Esophagus muscularis mucosa (tissue), 4 donors: Measurements from ENCODE around the gene ADORA1. TPM values are rescaled to one million over a fixed set of nuclear protein-coding genes. Genes with fewer than 3 reads are reported as not detected.

Source experiments
- DNase-seq: peaks from one replicate; pipeline ENCODE4 v3.0.0-alpha.2; 2017; ENCODE audit errors: extremely low spot score
- H3K27ac ChIP-seq, 4 donors: fragments of 200-600 bp; sonication (generic); replicated peaks in 1 of 4; 1 replicate in 3 of 4; 2 replicates in 1 of 4; pipeline ENCODE4 v1.5.1; 2016 to 2019; ENCODE audit warnings: mild to moderate bottlenecking in 1 of 4
- H3K27me3 ChIP-seq, 4 donors: fragments of 200-600 bp; sonication (generic); one replicate each; pipeline versions ENCODE4 v1.5.1 to v1.6.0; 2016 to 2019
- H3K36me3 ChIP-seq, 4 donors: fragments of 200-600 bp; sonication (generic); one replicate each; pipeline ENCODE4 v1.5.1; 2016 to 2019
- H3K4me1 ChIP-seq, 4 donors: fragments of 200-600 bp; sonication (generic); one replicate each; pipeline ENCODE4 v1.5.1; 2016 to 2019
- H3K4me3 ChIP-seq, 4 donors: fragments of 200-600 bp; sonication (generic); 1 replicate in 2 of 4; 2 replicates in 2 of 4; pipeline ENCODE4 v1.5.1; 2016 to 2019; ENCODE audit warnings: mild to moderate bottlenecking in 4 of 4, moderate library complexity in 1 of 4
- H3K9me3 ChIP-seq, 4 donors: fragments of 200-600 bp; sonication (generic); 1 replicate in 3 of 4; 2 replicates in 1 of 4; pipeline ENCODE4 v1.5.1; 2016 to 2019
- CTCF ChIP-seq, 3 experiments: fragments of 200-600 bp in 2 of 3; fragments of 450-650 bp in 1 of 3; sonication (generic) in 2 of 3; IDR thresholded peaks; one replicate each; pipeline ENCODE4 v1.5.1; 2017 to 2019; ENCODE audit warnings: antibody characterized with exemption in 3 of 3, mild to moderate bottlenecking in 2 of 3, moderate library complexity in 1 of 3
- EP300 ChIP-seq: sonication (generic); formaldehyde crosslinking; IDR thresholded peaks from one replicate; pipeline ENCODE4 v1.6.1; 2017; ENCODE audit warnings: antibody characterized with exemption
- POLR2A ChIP-seq: fragments of 450-650 bp; IDR thresholded peaks from one replicate; pipeline ENCODE4 v1.6.1; 2017; ENCODE audit warnings: antibody characterized with exemption, moderate library complexity, mild to moderate bottlenecking, low read depth
- POLR2AphosphoS5 ChIP-seq, 2 donors: sonication (generic); formaldehyde crosslinking; IDR thresholded peaks; one replicate each; pipeline ENCODE4 v1.6.1; 2017; ENCODE audit warnings: antibody characterized with exemption in 2 of 2
- WGBS: methylation state at CpG from one replicate; pipeline ENCODE4 v1.1.5; 2018; 5-methylcytosine and 5-hydroxymethylcytosine counted together
- intact Hi-C: fragments of 100-400 bp; cut with DNase I; formaldehyde crosslinking; loops from one replicate; pipeline ENCODE4 v1.15.1; 2023
- total RNA-seq, 4 donors: library from RNA; depleted of rRNA; stranded (reverse); fragments of >200 nt; gene quantifications; one replicate each; pipeline versions ENCODE4 v1.1.0 to v1.2.1, GENCODE V29; 2016

Gene ADORA1
- total RNA-seq, 4 donors from 2014 or later, result 0.34 to 1.7 (median 0.80) TPM

GRCh38 chr1:203189951-203190352, 62.4 kb downstream of the ADORA1 start:
- H3K4me1 ChIP-seq, result peaks cover 0 to 18% (median 10%) of the 10 kb centered on the region in 4 donors
- intact Hi-C loops, result no loop called here
- no peak for DNase-seq
- H3K4me3 ChIP-seq, result no peak overlapping the region
- 66% methylated on average over 7 of the region's 7 CpGs for WGBS
- H3K9me3 ChIP-seq, result no peaks in the 10 kb centered on the region
- no peak overlapping the region for H3K27ac ChIP-seq
- no peaks in the 10 kb centered on the region for H3K36me3 ChIP-seq
- TF ChIP-seq EP300 (no peak), POLR2A (no peak), CTCF (IDR thresholded peaks at IDR 0.05) (no peak)
- no peaks in the 10 kb centered on the region for H3K27me3 ChIP-seq

- DNase-seq, result no peak
- Histone ChIP-seq H3K4me3 (no peak overlapping the region), H3K27me3 (no peaks in the 10 kb centered on the region), H3K27ac (no peak overlapping the region), H3K4me1 (peaks cover 0 to 18% (median 10%) of the 10 kb centered on the region in 4 donors), H3K9me3 (no peaks in the 10 kb centered on the region), H3K36me3 (no peaks in the 10 kb centered on the region)
- TF ChIP-seq POLR2AphosphoS5 (IDR thresholded peaks at IDR 0.05), result no peak
- no peak for TF ChIP-seq POLR2A
- TF ChIP-seq EP300, result no peak
- TF ChIP-seq CTCF (IDR thresholded peaks at IDR 0.05), result no peak
- WGBS, result 98% methylated on average over 2 of the region's 2 CpGs
- intact Hi-C loops, result no loop called here
These were observed 63.4 kb downstream of the ADORA1 start for GRCh38 chr1:203190949-203191348.

GRCh38 chr1:203196371-203196770, 68.8 kb downstream of the ADORA1 start:
- no peak for DNase-seq
- Histone ChIP-seq H3K9me3 (no peaks in the 10 kb centered on the region), H3K4me1 (peaks cover 5 to 22% (median 12%) of the 10 kb centered on the region in 4 donors), H3K27me3 (peaks cover 0 to 2% (median 0%) of the 10 kb centered on the region in 4 donors), H3K36me3 (no peaks in the 10 kb centered on the region), H3K4me3 (no peak overlapping the region), H3K27ac (no peak overlapping the region)
- TF ChIP-seq POLR2A (no peak), EP300 (no peak), POLR2AphosphoS5 (IDR thresholded peaks at IDR 0.05) (no peak), CTCF (IDR thresholded peaks at IDR 0.05) (no peak)
- 88% methylated on average over 3 of the region's 3 CpGs for WGBS
- intact Hi-C loops, result no loop called here

GRCh38 chr1:203197625-203198024, 70.1 kb downstream of the ADORA1 start:
- TF ChIP-seq POLR2AphosphoS5 (IDR thresholded peaks at IDR 0.05), result no peak
- TF ChIP-seq POLR2A, result no peak
- no peak for TF ChIP-seq CTCF (IDR thresholded peaks at IDR 0.05)
- TF ChIP-seq EP300, result no peak
- H3K4me1 ChIP-seq, result peaks cover 5 to 33% (median 17%) of the 10 kb centered on the region in 4 donors
- intact Hi-C loops, result no loop called here

GRCh38 chr1:203199002-203199401, 71.5 kb downstream of the ADORA1 start:
- DNase-seq, result no peak

More at GRCh38 chr1:203197625-203198024, 70.1 kb downstream of the ADORA1 start:
- WGBS, result 64% methylated on average over 3 of the region's 3 CpGs
- H3K4me3 ChIP-seq, result no peak overlapping the region
- no peaks in the 10 kb centered on the region for H3K36me3 ChIP-seq
- no peak for DNase-seq
- H3K9me3 ChIP-seq, result no peaks in the 10 kb centered on the region
- H3K27me3 ChIP-seq, result peaks cover 0 to 8% (median 0%) of the 10 kb centered on the region in 4 donors
- no peak overlapping the region for H3K27ac ChIP-seq

More at GRCh38 chr1:203199002-203199401, 71.5 kb downstream of the ADORA1 start:
- Histone ChIP-seq H3K9me3 (no peaks in the 10 kb centered on the region), H3K27ac (peak overlapping the region in 2 of 4 donors; percentile 49 to 72), H3K36me3 (no peaks in the 10 kb centered on the region), H3K4me3 (no peak overlapping the region), H3K4me1 (peaks cover 9 to 40% (median 17%) of the 10 kb centered on the region in 4 donors), H3K27me3 (peaks cover 0 to 8% (median 0%) of the 10 kb centered on the region in 4 donors)
- WGBS, result 92% methylated on average over 2 of the region's 3 CpGs
- intact Hi-C loops, result no loop called here
- no peak for TF ChIP-seq CTCF (IDR thresholded peaks at IDR 0.05)
- TF ChIP-seq POLR2A, result no peak
- TF ChIP-seq EP300, result no peak
- no peak for TF ChIP-seq POLR2AphosphoS5 (IDR thresholded peaks at IDR 0.05)
